Ascending aorta (tissue), 2 donors: Measurements from ENCODE around the gene ANKRD28. TPM values are rescaled to one million over a fixed set of nuclear protein-coding genes. Genes with fewer than 3 reads are reported as not detected.

Experiments
- DNase-seq, 2 donors: peaks; one replicate each; pipeline ENCODE4 v3.0.0-alpha.2; 2019; ENCODE audit warnings: low spot score in 2 of 2
- H3K27ac ChIP-seq, 2 donors: fragments of 200-600 bp; sonication (generic); one replicate each; pipeline ENCODE4 v1.5.1; 2016 to 2017; ENCODE audit warnings: mild to moderate bottlenecking in 1 of 2
- H3K27me3 ChIP-seq: fragments of 200-600 bp; sonication (generic); one replicate; pipeline ENCODE4 v1.5.1; 2017
- H3K36me3 ChIP-seq, 2 donors: fragments of 200-600 bp; sonication (generic); one replicate each; pipeline ENCODE4 v1.5.1; 2016
- H3K4me1 ChIP-seq, 2 donors: fragments of 200-600 bp; sonication (generic); one replicate each; pipeline ENCODE4 v1.5.1; 2016 to 2017; ENCODE audit warnings: mild to moderate bottlenecking in 1 of 2
- H3K4me3 ChIP-seq, 2 donors: fragments of 200-600 bp; sonication (generic); one replicate each; pipeline ENCODE4 v1.5.1; 2016 to 2017; ENCODE audit warnings: mild to moderate bottlenecking in 1 of 2
- H3K9me3 ChIP-seq, 2 donors: fragments of 200-600 bp; sonication (generic); one replicate each; pipeline ENCODE4 v1.5.1; 2016
- intact Hi-C: fragments of 100-400 bp; cut with DNase I; formaldehyde crosslinking; loops from one replicate; pipeline ENCODE4 v1.15.1; 2023
- total RNA-seq: library from RNA; depleted of rRNA; stranded (reverse); fragments of >200 nt; gene quantifications from one replicate; pipeline ENCODE4 v1.1.0, GENCODE V29; 2016
- TF ChIP-seq, protein P1 (sequence below), 3 experiments: fragments of 200-600 bp in 2 of 3; fragments of 450-650 bp in 1 of 3; sonication (generic) in 2 of 3; IDR thresholded peaks; one replicate each; pipeline ENCODE4 v1.5.1; 2016 to 2019; ENCODE audit warnings: antibody characterized with exemption in 3 of 3, mild to moderate bottlenecking in 1 of 3, moderate library complexity in 1 of 3

ANKRD28 gene
- total RNA-seq, 1 donor from 2014 or later, result 19.7 TPM

DNA sequence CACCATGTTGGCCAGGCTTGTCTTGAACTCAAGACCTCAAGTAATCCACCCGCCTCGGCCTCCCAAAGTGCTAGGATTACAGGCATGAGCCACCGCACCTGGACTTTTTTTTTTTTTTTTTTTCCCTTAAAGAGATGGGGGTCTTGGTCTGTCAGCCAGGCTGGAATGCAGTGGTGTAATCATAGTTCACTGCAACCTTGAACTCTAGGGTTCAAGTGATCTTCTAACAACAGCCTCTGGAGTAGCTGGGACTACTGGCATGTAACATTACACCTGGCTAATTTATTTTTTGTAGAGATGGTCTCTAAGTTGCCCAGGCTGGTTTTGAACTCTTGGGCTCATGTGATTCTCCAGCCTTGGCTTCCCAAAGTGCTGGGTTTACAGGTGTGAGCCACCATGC, 81.6 kb downstream of the ANKRD28 start:
- intact Hi-C loops, result no loop called here
- H3K27me3 ChIP-seq, result no peaks in the 10 kb centered on the region
- H3K9me3 ChIP-seq, result no peaks in the 10 kb centered on the region
- no peaks in the 10 kb centered on the region for H3K4me1 ChIP-seq
- H3K27ac ChIP-seq, result no peak overlapping the region
- TF ChIP-seq, protein P1, sequence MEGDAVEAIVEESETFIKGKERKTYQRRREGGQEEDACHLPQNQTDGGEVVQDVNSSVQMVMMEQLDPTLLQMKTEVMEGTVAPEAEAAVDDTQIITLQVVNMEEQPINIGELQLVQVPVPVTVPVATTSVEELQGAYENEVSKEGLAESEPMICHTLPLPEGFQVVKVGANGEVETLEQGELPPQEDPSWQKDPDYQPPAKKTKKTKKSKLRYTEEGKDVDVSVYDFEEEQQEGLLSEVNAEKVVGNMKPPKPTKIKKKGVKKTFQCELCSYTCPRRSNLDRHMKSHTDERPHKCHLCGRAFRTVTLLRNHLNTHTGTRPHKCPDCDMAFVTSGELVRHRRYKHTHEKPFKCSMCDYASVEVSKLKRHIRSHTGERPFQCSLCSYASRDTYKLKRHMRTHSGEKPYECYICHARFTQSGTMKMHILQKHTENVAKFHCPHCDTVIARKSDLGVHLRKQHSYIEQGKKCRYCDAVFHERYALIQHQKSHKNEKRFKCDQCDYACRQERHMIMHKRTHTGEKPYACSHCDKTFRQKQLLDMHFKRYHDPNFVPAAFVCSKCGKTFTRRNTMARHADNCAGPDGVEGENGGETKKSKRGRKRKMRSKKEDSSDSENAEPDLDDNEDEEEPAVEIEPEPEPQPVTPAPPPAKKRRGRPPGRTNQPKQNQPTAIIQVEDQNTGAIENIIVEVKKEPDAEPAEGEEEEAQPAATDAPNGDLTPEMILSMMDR (IDR thresholded peaks at IDR 0.05), result no peak
- DNase-seq, result no peak
- H3K36me3 ChIP-seq, result peaks cover 0 to 29% of the 10 kb centered on the region in 2 donors
- H3K4me3 ChIP-seq, result no peak overlapping the region

DNA sequence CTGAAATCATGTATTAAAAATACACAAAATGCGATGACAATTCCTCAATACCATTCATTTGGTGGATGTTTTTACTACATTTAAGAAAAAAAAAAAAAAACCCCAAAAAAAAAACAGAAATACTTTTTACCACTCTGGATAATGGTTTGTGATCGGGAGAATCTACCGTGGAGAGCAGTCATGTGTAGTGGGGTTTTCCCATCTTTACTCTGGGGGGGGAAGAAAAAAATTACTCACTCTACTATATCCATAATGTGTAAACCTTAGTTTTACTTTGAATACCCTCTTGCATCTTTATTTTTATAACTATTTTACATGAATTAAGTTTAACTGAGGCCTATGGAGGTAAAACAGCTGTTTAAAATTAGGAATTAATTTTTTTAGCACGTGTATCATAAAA, 83.3 kb downstream of the ANKRD28 start:
- intact Hi-C loops, result no loop called here
- Histone ChIP-seq H3K27me3 (no peaks in the 10 kb centered on the region), H3K4me3 (no peak overlapping the region), H3K36me3 (peaks cover 0 to 35% of the 10 kb centered on the region in 2 donors), H3K4me1 (no peaks in the 10 kb centered on the region), H3K27ac (no peak overlapping the region), H3K9me3 (no peaks in the 10 kb centered on the region)
- TF ChIP-seq, protein P1 (IDR thresholded peaks at IDR 0.05), result no peak
- no peak for DNase-seq

DNA sequence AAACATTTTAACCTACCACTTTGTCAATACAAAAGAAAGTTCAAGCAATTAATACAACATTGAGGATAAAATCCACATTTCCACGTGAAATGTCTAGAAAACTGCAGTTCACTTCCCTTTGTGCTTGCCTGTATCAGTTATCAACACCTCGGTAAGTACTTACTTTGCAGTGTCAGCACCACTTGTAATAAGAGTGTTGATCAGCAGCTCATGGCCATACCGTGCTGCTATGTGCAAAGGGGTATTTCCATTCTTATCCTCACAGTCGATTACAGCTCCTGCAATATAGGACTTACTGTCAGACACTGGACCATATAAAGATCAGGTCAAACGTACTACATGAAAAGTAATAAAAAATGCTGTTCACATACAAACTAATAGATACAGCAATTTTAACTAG, 84.4 kb downstream of the ANKRD28 start:
- H3K9me3 ChIP-seq, result no peaks in the 10 kb centered on the region
- no peaks in the 10 kb centered on the region for H3K27me3 ChIP-seq
- intact Hi-C loops, result no loop called here
- TF ChIP-seq, protein P1 (IDR thresholded peaks at IDR 0.05), result no peak
- no peaks in the 10 kb centered on the region for H3K4me1 ChIP-seq
- H3K36me3 ChIP-seq, result peaks cover 0 to 41% of the 10 kb centered on the region in 2 donors
- DNase-seq, result no peak
- H3K27ac ChIP-seq, result no peak overlapping the region
- H3K4me3 ChIP-seq, result no peak overlapping the region

DNA sequence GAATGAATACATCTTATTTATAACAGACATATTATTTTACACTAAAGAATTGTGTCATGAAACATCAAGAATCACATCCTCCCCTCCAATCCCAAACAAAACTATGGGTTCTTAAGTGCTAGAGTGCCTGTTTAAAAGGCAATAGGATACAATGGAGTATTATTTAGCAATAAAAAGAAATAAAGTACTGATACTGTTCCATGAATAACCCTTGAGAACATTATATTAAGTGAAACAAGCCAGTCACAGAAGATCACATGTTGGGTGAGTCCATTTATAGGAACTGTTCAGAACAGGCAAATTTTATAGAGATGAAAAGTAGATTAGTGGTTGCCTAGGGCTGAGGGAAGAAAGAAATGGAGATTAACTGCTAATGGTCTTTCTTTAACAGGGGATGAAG, 86.5 kb downstream of the ANKRD28 start:
- intact Hi-C loops, result no loop called here
- no peaks in the 10 kb centered on the region for H3K4me1 ChIP-seq
- DNase-seq, result no peak
- H3K27me3 ChIP-seq, result no peaks in the 10 kb centered on the region
- no peaks in the 10 kb centered on the region for H3K9me3 ChIP-seq
- TF ChIP-seq, protein P1 (IDR thresholded peaks at IDR 0.05), result no peak
- no peak overlapping the region for H3K4me3 ChIP-seq
- H3K36me3 ChIP-seq, result peaks cover 7 to 57% of the 10 kb centered on the region in 2 donors
- no peak overlapping the region for H3K27ac ChIP-seq

DNA sequence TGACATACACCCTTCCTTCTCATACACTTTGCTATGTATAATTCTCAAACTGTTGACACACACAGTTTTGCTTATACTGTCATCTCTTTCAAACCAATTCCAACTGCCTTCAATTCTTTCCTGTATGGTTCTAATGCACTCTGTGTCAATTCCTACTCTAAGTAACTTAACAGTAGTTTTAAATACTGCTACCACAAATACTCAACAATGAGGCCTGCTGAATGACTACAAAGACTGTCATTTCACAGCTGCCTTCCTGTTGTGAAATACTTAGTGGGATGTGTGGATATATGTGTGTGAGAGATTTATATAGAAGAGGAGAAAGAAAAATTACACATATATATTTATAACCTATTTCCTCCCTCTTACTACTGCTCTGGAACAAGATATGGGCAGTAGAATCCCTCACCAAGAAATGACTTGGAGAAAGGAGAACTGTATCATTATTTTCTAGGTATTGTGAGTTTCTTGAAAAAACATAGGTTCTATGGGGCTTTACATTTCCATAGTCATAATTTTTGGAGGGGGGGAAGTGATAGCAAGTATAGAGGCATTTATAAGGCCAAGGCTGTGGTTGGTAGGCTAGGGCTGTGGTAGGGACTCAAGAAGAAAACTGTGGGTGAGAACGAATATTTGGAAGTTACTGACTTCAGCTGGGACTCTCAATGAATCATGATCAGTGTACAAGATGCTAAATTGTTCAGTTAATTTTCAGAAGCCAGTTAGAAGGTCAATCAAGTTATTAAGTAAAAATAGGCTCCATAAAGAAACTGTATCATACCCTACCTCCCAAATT, 88.7 kb downstream of the ANKRD28 start:
- no peak overlapping the region for H3K4me3 ChIP-seq
- no peaks in the 10 kb centered on the region for H3K4me1 ChIP-seq
- no peaks in the 10 kb centered on the region for H3K27me3 ChIP-seq
- no peaks in the 10 kb centered on the region for H3K9me3 ChIP-seq
- DNase-seq, result no peak
- no peak overlapping the region for H3K27ac ChIP-seq
- intact Hi-C loops, result no loop called here
- TF ChIP-seq, protein P1 (IDR thresholded peaks at IDR 0.05), result no peak
- peaks cover 10 to 61% of the 10 kb centered on the region in 2 donors for H3K36me3 ChIP-seq
